ENCODE measurements around the gene MBLAC1.

- TF ChIP-seq CTCF (IDR thresholded peaks at IDR 0.05) (no peak), EP300 (IDR thresholded peaks at IDR 0.05) (no peak)
Measured at GRCh38 chr7:100132126-100132525, 5.4 kb downstream of the MBLAC1 start.
